HCT116 (cell line): ENCODE measurements around the gene PAGE4. TPM values are rescaled to one million over a fixed set of nuclear protein-coding genes. Genes with fewer than 3 reads are reported as not detected.

Experiments
- ATAC-seq: fragments of 200-7000 bp; cut with Tn5 transposase; 2 replicates; pipeline ENCODE4 v1.9.1; 2020; ENCODE audit warnings: mild to moderate bottlenecking, moderate library complexity
- BruUV-seq: library from RNA; stranded (reverse); fragments of 400-500 nt; replicated peaks from 2 replicates; lab custom pipeline; 2021; lab: Mats Ljungman, UMichigan
- CTCF ChIA-PET: fragments of 300-600 bp; sonication (Branson Sonifier 250); formaldehyde crosslinking; loops from one replicate; lab custom pipeline; 2021; ENCODE audit warnings: antibody characterized with exemption; lab: Charles Lee
- POLR2A ChIA-PET: fragments of 300-600, 350-600 bp; sonication (Branson Sonifier 250); formaldehyde crosslinking; loops from one replicate; lab custom pipeline; 2021; ENCODE audit warnings: antibody characterized with exemption; lab: Charles Lee
- RAD21 ChIA-PET, 2 experiments: fragments of 300-600 bp; sonication (Branson Sonifier 250); formaldehyde crosslinking; loops; one replicate each; lab custom pipeline; 2023; ENCODE audit warnings: low total read pairs in 2 of 2; ENCODE audit not compliant: uncharacterized antibody in 2 of 2, unreplicated experiment in 2 of 2, low non-redundant PET in 1 of 2; lab: Charles Lee
- DNase-seq: peaks from one replicate; pipeline ENCODE4 v3.0.0-alpha.2; 2010; ENCODE audit warnings: low read depth, low spot score
- H2AFZ ChIP-seq: fragments of 200-600 bp; shearing (Covaris generic), sonication (generic); 2 replicates; pipeline ENCODE4 v1.6.1; 2017; ENCODE audit warnings: low read depth, mixed run types, mixed read lengths, antibody characterized with exemption, low read length; ENCODE audit not compliant: poor library complexity, severe bottlenecking
- H3K27ac ChIP-seq: 2 replicates; pipeline ENCODE4 v1.5.1; 2012; ENCODE audit warnings: low read depth, low read length
- H3K27me3 ChIP-seq: fragments of 200-600 bp; sonication (generic); 2 replicates; pipeline ENCODE4 v1.6.1; 2016; ENCODE audit warnings: mixed run types, low read length, mixed read lengths; ENCODE audit not compliant: insufficient read depth
- H3K36me3 ChIP-seq, 2 experiments: fragments of 200-500 bp in 1 of 2; fragments of 200-600 bp in 1 of 2; sonication (Bioruptor generic) in 1 of 2; sonication (generic) in 1 of 2; 2 replicates each; pipeline versions ENCODE4 v1.5.1 to v1.6.1; 2014 to 2016; ENCODE audit warnings: low read length in 2 of 2, inconsistent platforms in 1 of 2, mixed read lengths in 1 of 2, mixed run types in 1 of 2; ENCODE audit not compliant: insufficient read depth in 2 of 2, control insufficient read depth in 1 of 2
- H3K4me1 ChIP-seq, 2 experiments: fragments of 200-600 bp in 1 of 2; sonication (generic) in 1 of 2; 2 replicates each; pipeline versions ENCODE4 v1.5.1 to v1.6.1; 2012 to 2017; ENCODE audit warnings: low read length in 2 of 2, inconsistent platforms in 1 of 2, mild to moderate bottlenecking in 1 of 2, mixed read lengths in 1 of 2, mixed run types in 1 of 2, moderate library complexity in 1 of 2; ENCODE audit not compliant: insufficient read depth in 2 of 2, control insufficient read depth in 1 of 2
- H3K4me2 ChIP-seq: fragments of 200-600 bp; sonication (generic); 2 replicates; pipeline ENCODE4 v1.6.1; 2017; ENCODE audit warnings: mixed run types, low read length, mixed read lengths
- H3K4me3 ChIP-seq, 2 experiments: fragments of 200-600 bp in 1 of 2; sonication (generic) in 1 of 2; replicated peaks in 1 of 2; 2 replicates each; pipeline ENCODE4 v1.5.1; 2011 to 2016; ENCODE audit warnings: low read length in 2 of 2, control low read depth in 1 of 2, low read depth in 1 of 2, mild to moderate bottlenecking in 1 of 2, mixed read lengths in 1 of 2, mixed run types in 1 of 2
- H3K79me2 ChIP-seq: fragments of 200-600 bp; sonication (generic); 2 replicates; pipeline ENCODE4 v1.6.1; 2017; ENCODE audit warnings: mild to moderate bottlenecking, mixed run types, low read length, moderate library complexity, mixed read lengths; ENCODE audit not compliant: insufficient read depth
- H3K9ac ChIP-seq: fragments of 200-600 bp; sonication (generic); 2 replicates; pipeline ENCODE4 v1.6.1; 2016; ENCODE audit warnings: low read length, mixed read lengths
- H3K9me2 ChIP-seq: fragments of 200-600 bp; sonication (generic), shearing (Covaris generic); 2 replicates; pipeline ENCODE4 v1.6.1; 2017; ENCODE audit warnings: mixed run types, mild to moderate bottlenecking, moderate library complexity; ENCODE audit not compliant: insufficient read depth
- H3K9me3 ChIP-seq, 2 experiments: fragments of 200-500 bp in 1 of 2; fragments of 200-600 bp in 1 of 2; sonication (Bioruptor generic) in 1 of 2; sonication (generic) in 1 of 2; 2 replicates each; pipeline ENCODE4 v1.6.1; 2014 to 2017; ENCODE audit warnings: low read length in 2 of 2, mixed read lengths in 2 of 2, inconsistent platforms in 1 of 2, low read depth in 1 of 2, mild to moderate bottlenecking in 1 of 2, mixed run types in 1 of 2, moderate library complexity in 1 of 2; ENCODE audit not compliant: control insufficient read depth in 1 of 2, insufficient read depth in 1 of 2
- H4K20me1 ChIP-seq: fragments of 200-600 bp; sonication (generic), shearing (Covaris generic); 2 replicates; pipeline ENCODE4 v1.6.1; 2017; ENCODE audit warnings: mixed run types, mild to moderate bottlenecking, moderate library complexity; ENCODE audit not compliant: insufficient read depth
- EGR1 ChIP-seq: IDR thresholded peaks from 2 replicates; pipeline ENCODE4 v1.6.1; 2012; ENCODE audit warnings: low read depth
- EZH2 ChIP-seq: fragments of 200-600 bp; sonication (generic); IDR thresholded peaks from 2 replicates; pipeline ENCODE4 v1.6.1; 2017; ENCODE audit warnings: antibody characterized with exemption, mixed run types
- EZH2phosphoT487 ChIP-seq: fragments of 200-600 bp; IDR thresholded peaks from 2 replicates; pipeline ENCODE4 v1.6.1; 2018; ENCODE audit warnings: antibody characterized with exemption, borderline replicate concordance
- JUND ChIP-seq: IDR thresholded peaks from 2 replicates; pipeline ENCODE4 v1.6.1; 2012
- MAX ChIP-seq: IDR thresholded peaks from 2 replicates; pipeline ENCODE4 v1.6.1; 2012
- POLR2A ChIP-seq: IDR thresholded peaks from 2 replicates; pipeline ENCODE4 v1.7.0; 2011; ENCODE audit warnings: borderline replicate concordance; ENCODE audit not compliant: insufficient read depth, insufficient read length; ENCODE audit errors: extremely low read depth
- REST ChIP-seq: IDR thresholded peaks from 2 replicates; pipeline ENCODE4 v1.6.1; 2012; ENCODE audit warnings: low read depth
- SIN3A ChIP-seq: IDR thresholded peaks from 2 replicates; pipeline ENCODE4 v1.6.1; 2012; ENCODE audit warnings: low read depth
- SRF ChIP-seq: IDR thresholded peaks from 2 replicates; pipeline ENCODE4 v1.6.1; 2012; ENCODE audit warnings: low read depth
- TCF7L2 ChIP-seq: IDR thresholded peaks from 2 replicates; pipeline ENCODE4 v1.7.0; 2011; ENCODE audit warnings: borderline replicate concordance, inconsistent platforms; ENCODE audit not compliant: insufficient read depth, insufficient read length; ENCODE audit errors: extremely low read depth
- YY1 ChIP-seq: IDR thresholded peaks from 2 replicates; pipeline ENCODE4 v1.6.1; 2011; ENCODE audit warnings: low read length, low read depth, moderate library complexity, mild to moderate bottlenecking; ENCODE audit not compliant: insufficient replicate concordance; ENCODE audit errors: extremely low read depth
- ZBTB33 ChIP-seq: IDR thresholded peaks from 2 replicates; pipeline ENCODE4 v1.6.1; 2011; ENCODE audit warnings: mild to moderate bottlenecking, low read length, moderate library complexity; ENCODE audit not compliant: insufficient replicate concordance; ENCODE audit errors: extremely low read depth
- ZNF274 ChIP-seq: fragments of 200-500 bp; sonication (Bioruptor generic); IDR thresholded peaks from 2 replicates; pipeline ENCODE4 v1.6.1; 2014; ENCODE audit warnings: mild to moderate bottlenecking, low read depth, low read length, inconsistent platforms
- intact Hi-C: fragments of 100-400 bp; cut with micrococcal nuclease; formaldehyde crosslinking; loops from 2 replicates; pipeline ENCODE4 v1.10.0; 2022
- total RNA-seq: library from RNA; stranded (reverse); gene quantifications from one replicate; pipeline ENCODE4 v1.2.1, GENCODE V29; 2021; ENCODE audit not compliant: unreplicated experiment

The PAGE4 gene
- total RNA-seq, 1 experiment from 2014 or later, result not detected

GRCh38 chrX:49812177-49812576 lies 16.9 kb upstream of the PAGE4 start:
- Histone ChIP-seq H4K20me1 (no peaks in the 10 kb centered on the region), H3K4me1 (no peaks in the 10 kb centered on the region), H3K79me2 (no peaks in the 10 kb centered on the region), H3K27me3 (no peaks in the 10 kb centered on the region), H2AFZ (no peak overlapping the region), H3K4me2 (no peak overlapping the region), H3K36me3 (no peaks in the 10 kb centered on the region), H3K4me3 (no peak overlapping the region), H3K9me3 (no peaks in the 10 kb centered on the region), H3K9ac (no peak overlapping the region), H3K27ac (no peak overlapping the region), H3K9me2 (no peaks in the 10 kb centered on the region)
- TF ChIP-seq JUND, result no peak
- no peak for TF ChIP-seq SIN3A
- intact Hi-C loops, result no loop called here
- BruUV-seq, result no TSS peak
- ChIA-PET POLR2A (no interaction called here), RAD21 (no interaction called here), CTCF (no interaction called here)
- DNase-seq, result no peak
- ATAC-seq, result no peak

- no peak overlapping the region for H3K4me3 ChIP-seq
- no peak overlapping the region for H3K9ac ChIP-seq
- intact Hi-C loops, result no loop called here
- no peak for ATAC-seq
- no peaks in the 10 kb centered on the region for H3K79me2 ChIP-seq
- no peaks in the 10 kb centered on the region for H3K9me2 ChIP-seq
- no peaks in the 10 kb centered on the region for H3K4me1 ChIP-seq
- DNase-seq, result no peak
- H3K27me3 ChIP-seq, result peaks cover 13% of the 10 kb centered on the region; the same call in 1 of the 2 replicates
- H3K9me3 ChIP-seq, result no peaks in the 10 kb centered on the region
- H3K36me3 ChIP-seq, result no peaks in the 10 kb centered on the region
- CTCF ChIA-PET, result no interaction called here
- POLR2A ChIA-PET, result no interaction called here
- H3K4me2 ChIP-seq, result no peak overlapping the region
- BruUV-seq, result no TSS peak
- TF ChIP-seq TCF7L2 (no peak), POLR2A (no peak), MAX (no peak), ZNF274 (no peak), ZBTB33 (no peak), EZH2phosphoT487 (no peak), SRF (no peak), EZH2 (no peak), REST (no peak), YY1 (no peak), EGR1 (no peak)
- H3K27ac ChIP-seq, result no peak overlapping the region
- H4K20me1 ChIP-seq, result no peaks in the 10 kb centered on the region
- RAD21 ChIA-PET, result no interaction called here
- no peak overlapping the region for H2AFZ ChIP-seq
Measured at GRCh38 chrX:49816435-49816834, 12.7 kb upstream of the PAGE4 start.
